Dedifferentiated amniotic fluid mesenchymal stem cell (primary cell): ENCODE data around the gene VPS13A.
"Not testable (repeated sequence)": the region's sequence is repeated elsewhere in the genome, so short reads cannot be mapped to it uniquely, and the experiment has no call there.

Experiments
- DNase-seq: peaks from one replicate; pipeline ENCODE4 v3.0.0-alpha.2; 2016; ENCODE audit errors: extremely low spot score

Gene VPS13A

GRCh38 chr9:77423841-77424240 lies 246.5 kb downstream of the VPS13A start:
- DNase-seq: no peak

- no peak for DNase-seq
Observed at GRCh38 chr9:77424993-77425392, 247.7 kb downstream of the VPS13A start.

GRCh38 chr9:77426712-77427111 lies 249.4 kb downstream of the VPS13A start:
- DNase-seq: no peak

- DNase-seq: no peak
Observed at GRCh38 chr9:77427256-77427927, 250.1 kb downstream of the VPS13A start.

GRCh38 chr9:77429928-77430327 lies 252.6 kb downstream of the VPS13A start:
- DNase-seq: no peak

- DNase-seq: no peak
Observed at GRCh38 chr9:77432053-77432452, 254.7 kb downstream of the VPS13A start.

GRCh38 chr9:77433675-77434445 lies 256.5 kb downstream of the VPS13A start:
- DNase-seq: peak; percentile 68

- DNase-seq: no peak
Observed at GRCh38 chr9:77435277-77435676, 257.9 kb downstream of the VPS13A start.

- DNase-seq: no peak
Observed at GRCh38 chr9:77435688-77436087, 258.4 kb downstream of the VPS13A start.

- no peak for DNase-seq
Observed at GRCh38 chr9:77438653-77439052, 261.3 kb downstream of the VPS13A start.

- no peak for DNase-seq
Observed at GRCh38 chr9:77440057-77440456, 262.7 kb downstream of the VPS13A start.

GRCh38 chr9:77441124-77441523 lies 263.8 kb downstream of the VPS13A start:
- DNase-seq: not testable (repeated sequence)

- DNase-seq: no peak
Observed at GRCh38 chr9:77442436-77442835, 265.1 kb downstream of the VPS13A start.

GRCh38 chr9:77447646-77448045 lies 270.3 kb downstream of the VPS13A start:
- DNase-seq: no peak

GRCh38 chr9:77449240-77450084 lies 272.1 kb downstream of the VPS13A start:
- no peak for DNase-seq

GRCh38 chr9:77450085-77450475 lies 272.7 kb downstream of the VPS13A start:
- no peak for DNase-seq

GRCh38 chr9:77451507-77451906 lies 274.2 kb downstream of the VPS13A start:
- DNase-seq: no peak

- no peak for DNase-seq
Observed at GRCh38 chr9:77453825-77454647, 276.7 kb downstream of the VPS13A start.

- peak; percentile 37 for DNase-seq
Observed at GRCh38 chr9:77454663-77455062, 277.3 kb downstream of the VPS13A start.

- DNase-seq: no peak
Observed at GRCh38 chr9:77455312-77455927, 278.1 kb downstream of the VPS13A start.

GRCh38 chr9:77456829-77457437 lies 279.6 kb downstream of the VPS13A start:
- peak; percentile 89 for DNase-seq
